ENCODE data around the gene PLIN1. TPM values are rescaled to one million over a fixed set of nuclear protein-coding genes. Genes with fewer than 3 reads are reported as not detected.

Gene PLIN1
- total and polyA plus RNA-seq, 5 donors = 0.68 to 38.8 (median 2.4) TPM

GRCh38 chr15:89664441-89665350 lies 14.5 kb downstream of the PLIN1 start:
- Histone ChIP-seq H3K4me3 (ENCODE audit: low read length) (peak overlapping the region; percentile 45), H3K4me1 (ENCODE audit: control insufficient read depth, insufficient read depth, low read length) (peaks cover 6% of the 10 kb centered on the region), H3K9me3 (ENCODE audit: control insufficient read depth, low read length) (no peaks in the 10 kb centered on the region), H3K27me3 (ENCODE audit: control insufficient read depth, insufficient read depth) (no peaks in the 10 kb centered on the region), H3K27ac (ENCODE audit: low read length) (peak overlapping the region; percentile 65)
- intact Hi-C loops (cut with DNase I) = no loop called here
- DNase-seq (no peak), ATAC-seq (no peak)
- 76% methylated on average over 13 of the region's 13 CpGs for WGBS

DNA sequence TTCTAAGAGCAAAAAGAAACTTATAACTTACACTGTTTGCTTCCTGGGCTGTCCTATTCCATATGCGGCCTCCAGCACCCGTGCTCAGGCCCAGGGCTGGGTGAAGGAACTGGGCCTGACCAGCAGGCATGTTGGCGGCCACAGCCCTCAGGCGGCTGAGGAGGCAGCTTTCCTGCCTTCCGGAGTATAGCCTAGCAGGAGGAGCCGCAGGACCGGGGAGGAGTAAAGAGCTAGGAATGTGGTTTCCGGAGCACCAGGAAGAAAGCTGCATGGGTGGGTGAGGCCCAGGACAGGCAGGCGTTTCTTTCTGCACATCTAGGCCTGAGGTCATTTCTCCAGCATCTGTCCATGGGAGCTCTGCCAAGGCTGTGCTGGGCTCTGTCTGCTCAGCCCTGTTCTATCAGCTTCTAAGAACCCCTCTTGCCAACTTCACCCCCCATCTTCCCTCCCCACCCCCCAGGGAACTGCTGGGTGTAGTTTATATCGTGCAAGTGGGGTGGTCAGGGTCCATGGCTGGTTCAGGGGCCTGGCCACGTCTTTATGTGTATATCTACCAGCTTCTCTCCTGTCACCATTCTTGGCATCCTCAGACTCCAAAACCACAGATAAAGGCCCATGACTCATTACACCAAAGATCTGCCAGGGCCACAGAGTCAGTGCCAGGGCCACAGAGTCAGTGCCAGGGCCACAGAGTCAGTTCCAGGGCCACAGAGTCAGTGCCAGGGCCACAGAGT lies 16.1 kb downstream of the PLIN1 start:
- no peak overlapping the region for H3K4me3 ChIP-seq (ENCODE audit: low read length)
- WGBS = 28% methylated on average over 11 of the region's 11 CpGs

GRCh38 chr15:89660556-89660955 lies 18.6 kb downstream of the PLIN1 start:
- Histone ChIP-seq H3K27ac (ENCODE audit: low read length) (no peak overlapping the region), H3K27me3 (ENCODE audit: control insufficient read depth, insufficient read depth) (no peaks in the 10 kb centered on the region), H3K9me3 (ENCODE audit: control insufficient read depth, low read length) (no peaks in the 10 kb centered on the region), H3K4me3 (ENCODE audit: low read length) (no peak overlapping the region), H3K4me1 (ENCODE audit: control insufficient read depth, insufficient read depth, low read length) (peaks cover 6% of the 10 kb centered on the region)
- DNase-seq = no peak
- ATAC-seq = no peak
- intact Hi-C loops (cut with DNase I) = no loop called here
- WGBS = 78% methylated on average over 2 of the region's 2 CpGs

More for the DNA sequence above, 16.1 kb downstream of the PLIN1 start:
- H3K27ac ChIP-seq (ENCODE audit: low read length) = peak overlapping the region; percentile 60
- H3K9me3 ChIP-seq (ENCODE audit: control insufficient read depth, low read length) = no peaks in the 10 kb centered on the region
- H3K27me3 ChIP-seq (ENCODE audit: control insufficient read depth, insufficient read depth) = no peaks in the 10 kb centered on the region
- peak; percentile 87 to 94 (median 88) for DNase-seq
- intact Hi-C loops (cut with DNase I) = no loop called here
- peak; percentile 87 to 92 for ATAC-seq
- H3K4me1 ChIP-seq (ENCODE audit: control insufficient read depth, insufficient read depth, low read length) = peaks cover 6% of the 10 kb centered on the region

- Histone ChIP-seq H3K27ac (ENCODE audit: low read length) (no peak overlapping the region), H3K9me3 (ENCODE audit: control insufficient read depth, low read length) (no peaks in the 10 kb centered on the region), H3K27me3 (ENCODE audit: control insufficient read depth, insufficient read depth) (no peaks in the 10 kb centered on the region), H3K4me1 (ENCODE audit: control insufficient read depth, insufficient read depth, low read length) (peaks cover 8% of the 10 kb centered on the region), H3K4me3 (ENCODE audit: low read length) (no peak overlapping the region)
- intact Hi-C loops (cut with DNase I) = loop anchor here in 1 of 4 donors (5.0 kb wide), 1 partner anchor 33 kb away; the partner anchor contains the start of genes PEX11A and WDR93
- DNase-seq (no peak), ATAC-seq (no peak)
- 92% methylated on average over 2 of the region's 2 CpGs for WGBS
These were observed 19.9 kb downstream of the PLIN1 start for GRCh38 chr15:89659295-89659694.

- Histone ChIP-seq H3K27me3 (ENCODE audit: control insufficient read depth, insufficient read depth) (no peaks in the 10 kb centered on the region), H3K4me1 (ENCODE audit: control insufficient read depth, insufficient read depth, low read length) (peaks cover 6% of the 10 kb centered on the region), H3K4me3 (ENCODE audit: low read length) (no peak overlapping the region), H3K9me3 (ENCODE audit: control insufficient read depth, low read length) (no peaks in the 10 kb centered on the region), H3K27ac (ENCODE audit: low read length) (no peak overlapping the region)
- intact Hi-C loops (cut with DNase I) = loop anchor here in 1 of 4 donors (5.0 kb wide), 1 partner anchor 35 kb away; the partner anchor contains the start of genes PEX11A and WDR93
- no peak for ATAC-seq
- 83% methylated on average over 5 of the region's 5 CpGs for WGBS
- no peak for DNase-seq
These were observed 21.4 kb downstream of the PLIN1 start for GRCh38 chr15:89657686-89658200.

- H3K9me3 ChIP-seq (ENCODE audit: control insufficient read depth, low read length) = no peaks in the 10 kb centered on the region
- DNase-seq = no peak
- no peak overlapping the region for H3K4me3 ChIP-seq (ENCODE audit: low read length)
- H3K27me3 ChIP-seq (ENCODE audit: control insufficient read depth, insufficient read depth) = no peaks in the 10 kb centered on the region
- WGBS = 74% methylated on average over 7 of the region's 7 CpGs
- intact Hi-C loops (cut with DNase I) = loop anchor here in 1 of 4 donors (5.0 kb wide), 1 partner anchor 36 kb away; the partner anchor contains the start of genes PEX11A and WDR93
- peaks cover 3% of the 10 kb centered on the region for H3K4me1 ChIP-seq (ENCODE audit: control insufficient read depth, insufficient read depth, low read length)
- H3K27ac ChIP-seq (ENCODE audit: low read length) = no peak overlapping the region
- ATAC-seq = no peak
These were observed 22.9 kb downstream of the PLIN1 start for GRCh38 chr15:89656116-89656815.

DNA sequence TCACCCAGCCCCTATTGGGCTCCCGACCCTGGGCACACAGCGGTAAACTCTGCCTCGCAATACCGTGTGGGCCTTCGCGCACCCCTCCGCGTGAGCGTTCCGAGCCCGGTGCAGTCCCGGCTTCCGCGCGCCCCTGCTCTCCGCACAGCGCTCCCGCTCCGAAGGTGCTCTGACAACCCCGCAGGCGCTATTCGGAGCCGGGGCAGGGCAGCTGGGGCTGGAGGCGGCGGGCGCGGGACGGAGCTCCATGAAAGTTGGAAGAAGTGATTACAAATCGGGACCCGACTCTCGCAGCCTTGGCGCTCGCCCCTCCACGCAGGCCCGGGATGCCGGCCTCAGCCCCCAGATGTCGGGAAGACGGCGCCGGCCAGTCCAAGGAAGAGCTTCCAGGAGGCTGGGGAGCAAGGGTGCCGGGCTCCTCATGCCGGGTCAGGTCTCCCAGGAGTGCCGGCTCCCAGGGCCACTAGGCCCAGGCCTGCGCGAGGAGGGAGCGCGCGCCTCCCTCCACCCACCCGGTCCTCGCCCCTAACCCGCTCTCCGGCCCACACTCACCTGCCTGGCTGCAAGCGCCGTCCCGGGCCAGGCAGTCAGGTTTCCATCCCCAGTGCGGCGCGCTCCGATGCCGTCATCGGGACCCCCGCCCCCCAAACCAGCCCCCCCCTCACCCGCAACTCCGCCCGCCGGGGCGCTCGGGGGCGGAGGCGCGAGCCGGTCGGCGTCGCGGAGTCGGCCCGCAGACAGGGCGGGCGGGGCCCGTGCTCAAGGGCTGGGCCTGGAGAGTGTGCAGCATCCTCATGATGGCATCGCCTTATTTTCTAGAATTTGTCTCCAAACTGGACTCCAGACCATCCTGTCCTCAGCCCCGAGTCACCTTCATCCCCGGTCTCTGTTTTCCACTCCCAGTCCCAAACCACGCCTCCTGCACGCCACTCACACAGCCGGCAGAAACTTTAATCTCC lies 24.0 kb downstream of the PLIN1 start, which contains the start of gene KIF7:
Gene KIF7 (minus strand): TSS at position 621 of the 959 bp plus-strand sequence. CDS start 2,537 bp downstream, outside the sequence.
- intact Hi-C loops (cut with DNase I) = loop anchor here in 1 of 4 donors (5.0 kb wide), 1 partner anchor 37 kb away; the partner anchor contains the start of genes PEX11A and WDR93
- no peak within 1 kb of the TSS for H3K27ac ChIP-seq (ENCODE audit: low read length)
- no peaks in the 10 kb centered on the region for H3K9me3 ChIP-seq (ENCODE audit: control insufficient read depth, low read length)
- peak; percentile 86 to 88 for ATAC-seq
- peak within 1 kb of the TSS; percentile 69 for H3K4me3 ChIP-seq (ENCODE audit: low read length)
- WGBS = 2% methylated on average over 86 of the region's 87 CpGs
- DNase-seq = peak in 2 of 3 donors; percentile 72 to 79
- peaks cover 3% of the 10 kb centered on the region for H3K4me1 ChIP-seq (ENCODE audit: control insufficient read depth, insufficient read depth, low read length)
- H3K27me3 ChIP-seq (ENCODE audit: control insufficient read depth, insufficient read depth) = no peaks in the 10 kb centered on the region

DNA sequence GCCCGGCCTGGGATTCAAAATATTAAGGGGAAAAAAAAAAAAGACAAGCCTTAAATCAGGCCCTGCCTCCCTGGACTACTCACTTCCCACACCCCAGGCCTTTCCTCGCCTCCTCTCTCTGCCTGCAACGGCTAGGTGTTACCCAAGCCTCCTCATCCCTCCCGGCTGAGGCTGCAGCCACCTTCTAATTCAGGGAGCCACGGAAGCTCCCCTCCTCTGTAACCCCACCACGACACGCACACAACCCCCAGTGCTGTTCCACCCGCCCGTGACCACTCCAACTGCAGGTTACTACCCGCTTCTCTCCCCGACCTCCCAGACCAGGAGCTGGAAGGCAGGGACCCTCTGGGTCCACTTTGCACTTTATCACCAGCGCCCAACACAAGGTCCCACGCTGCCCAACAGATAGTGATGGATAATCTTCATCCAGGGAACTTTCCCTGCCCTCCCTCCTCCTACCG lies 24.8 kb downstream of the PLIN1 start:
- intact Hi-C loops (cut with DNase I) = no loop called here
- Histone ChIP-seq H3K27me3 (ENCODE audit: control insufficient read depth, insufficient read depth) (no peaks in the 10 kb centered on the region), H3K27ac (ENCODE audit: low read length) (no peak overlapping the region), H3K4me1 (ENCODE audit: control insufficient read depth, insufficient read depth, low read length) (peaks cover 3% of the 10 kb centered on the region), H3K4me3 (ENCODE audit: low read length) (peak overlapping the region; percentile 69), H3K9me3 (ENCODE audit: control insufficient read depth, low read length) (no peaks in the 10 kb centered on the region)
- DNase-seq (no peak), ATAC-seq (peak; percentile 4 to 6)
- 36% methylated on average over 14 of the region's 14 CpGs for WGBS

- H3K4me1 ChIP-seq (ENCODE audit: control insufficient read depth, insufficient read depth, low read length) = peaks cover 3% of the 10 kb centered on the region
- intact Hi-C loops (cut with DNase I) = no loop called here
- 96% methylated on average over 2 of the region's 2 CpGs for WGBS
These were observed 25.6 kb downstream of the PLIN1 start for GRCh38 chr15:89653578-89653977.

More at GRCh38 chr15:89653578-89653977, 25.6 kb downstream of the PLIN1 start:
- H3K27me3 ChIP-seq (ENCODE audit: control insufficient read depth, insufficient read depth) = no peaks in the 10 kb centered on the region
- H3K9me3 ChIP-seq (ENCODE audit: control insufficient read depth, low read length) = no peaks in the 10 kb centered on the region
- H3K27ac ChIP-seq (ENCODE audit: low read length) = no peak overlapping the region
- DNase-seq = no peak
- no peak overlapping the region for H3K4me3 ChIP-seq (ENCODE audit: low read length)
- ATAC-seq = no peak
